BJ (cell line): ENCODE data around the gene MSH3. TPM values are rescaled to one million over a fixed set of nuclear protein-coding genes. Genes with fewer than 3 reads are reported as not detected.

Source experiments
- CTCF ChIA-PET: fragments of 350-600 bp; formaldehyde crosslinking; extraction: SDS; loops from one replicate; lab custom pipeline; 2021; ENCODE audit warnings: antibody characterized with exemption, inconsistent platforms; lab: Yijun Ruan, JAX
- POLR2A ChIA-PET: fragments of 300-600 bp; sonication (Branson Sonifier 250); formaldehyde crosslinking; extraction: SDS; loops from one replicate; lab custom pipeline; 2021; ENCODE audit warnings: antibody characterized with exemption; lab: Charles Lee
- DNase-seq: peaks from one replicate; pipeline ENCODE4 v3.0.0-alpha.2; 2011; ENCODE audit warnings: low read depth
- H3K27me3 ChIP-seq: 2 replicates; pipeline ENCODE4 v1.6.0; 2011; ENCODE audit warnings: low read length; ENCODE audit not compliant: control insufficient read depth, insufficient read depth
- H3K36me3 ChIP-seq: 2 replicates; pipeline ENCODE4 v1.5.1; 2011; ENCODE audit warnings: low read length; ENCODE audit not compliant: control insufficient read depth, insufficient read depth
- H3K4me3 ChIP-seq: 2 replicates; pipeline ENCODE4 v1.5.1; 2011; ENCODE audit warnings: low read depth, mild to moderate bottlenecking, control low read depth, low read length
- CTCF ChIP-seq: IDR thresholded peaks from 2 replicates; pipeline ENCODE4 v1.5.1; 2011; ENCODE audit warnings: low read depth, mild to moderate bottlenecking, control low read depth, inconsistent platforms, low read length, moderate library complexity; ENCODE audit not compliant: insufficient read depth
- polyA plus RNA-seq: library from polyadenylated mRNA; depleted of rRNA; stranded (reverse); fragments of >200 nt; gene quantifications from 2 replicates; pipeline ENCODE4 v1.2.3, GENCODE V29; 2011

MSH3 gene
- polyA plus RNA-seq, 1 experiment: 4.0 TPM

GRCh38 chr5:80707645-80708044 lies 53.2 kb downstream of the MSH3 start:
- DNase-seq: no peak
- TF ChIP-seq CTCF: no peak
- peaks cover 2% of the 10 kb centered on the region for H3K36me3 ChIP-seq
- no peaks in the 10 kb centered on the region for H3K27me3 ChIP-seq
- no peak overlapping the region for H3K4me3 ChIP-seq
- POLR2A ChIA-PET: no interaction called here
- CTCF ChIA-PET: no interaction called here

- POLR2A ChIA-PET: interaction anchor here (0.7 kb wide), 1 partner anchor 10 kb away, joined by 3 read pairs; no protein-coding TSS in a partner anchor
- CTCF ChIA-PET: interaction anchor here (0.9 to 2.5 kb wide), 7 partner anchors 13 to 484 kb away, joined by 3 to 14 read pairs (median 5); no protein-coding TSS in a partner anchor
Observed at GRCh38 chr5:80711216-80711615, 56.8 kb downstream of the MSH3 start.

GRCh38 chr5:80711938-80712337 lies 57.5 kb downstream of the MSH3 start:
- Histone ChIP-seq H3K4me3 (no peak overlapping the region), H3K27me3 (no peaks in the 10 kb centered on the region), H3K36me3 (peaks cover 2% of the 10 kb centered on the region)
- no peak for DNase-seq
- CTCF ChIA-PET: interaction anchor here (0.8 to 2.5 kb wide), 7 partner anchors 21 to 483 kb away, joined by 3 to 14 read pairs (median 5); no protein-coding TSS in a partner anchor
- POLR2A ChIA-PET: interaction anchor here (0.7 kb wide), 1 partner anchor 11 kb away, joined by 3 read pairs; no protein-coding TSS in a partner anchor
- TF ChIP-seq CTCF: peak; percentile 62

More at GRCh38 chr5:80711216-80711615, 56.8 kb downstream of the MSH3 start:
- TF ChIP-seq CTCF: no peak
- H3K27me3 ChIP-seq: no peaks in the 10 kb centered on the region
- H3K36me3 ChIP-seq: peaks cover 2% of the 10 kb centered on the region
- DNase-seq: no peak
- no peak overlapping the region for H3K4me3 ChIP-seq

GRCh38 chr5:80712919-80713318 lies 58.5 kb downstream of the MSH3 start:
- Histone ChIP-seq H3K36me3 (peaks cover 2% of the 10 kb centered on the region), H3K27me3 (no peaks in the 10 kb centered on the region), H3K4me3 (no peak overlapping the region)
- CTCF ChIA-PET: interaction anchor here (1.8 to 2.5 kb wide), 2 partner anchors 396 to 448 kb away, joined by 4 to 14 read pairs; no protein-coding TSS in a partner anchor
- no peak for TF ChIP-seq CTCF
- POLR2A ChIA-PET: no interaction called here
- DNase-seq: no peak

GRCh38 chr5:80713631-80714030 lies 59.2 kb downstream of the MSH3 start:
- no peak for DNase-seq
- no peak for TF ChIP-seq CTCF
- CTCF ChIA-PET: no interaction called here

More at GRCh38 chr5:80713631-80714030, 59.2 kb downstream of the MSH3 start:
- no peak overlapping the region for H3K4me3 ChIP-seq
- H3K27me3 ChIP-seq: no peaks in the 10 kb centered on the region
- POLR2A ChIA-PET: no interaction called here
- peaks cover 2% of the 10 kb centered on the region for H3K36me3 ChIP-seq
